Measurements from ENCODE around the gene DST. TPM values are rescaled to one million over a fixed set of nuclear protein-coding genes. Genes with fewer than 3 reads are reported as not detected.

The DST gene
- total and polyA plus RNA-seq, 4 donors, result 325 to 525 (median 420) TPM

DNA sequence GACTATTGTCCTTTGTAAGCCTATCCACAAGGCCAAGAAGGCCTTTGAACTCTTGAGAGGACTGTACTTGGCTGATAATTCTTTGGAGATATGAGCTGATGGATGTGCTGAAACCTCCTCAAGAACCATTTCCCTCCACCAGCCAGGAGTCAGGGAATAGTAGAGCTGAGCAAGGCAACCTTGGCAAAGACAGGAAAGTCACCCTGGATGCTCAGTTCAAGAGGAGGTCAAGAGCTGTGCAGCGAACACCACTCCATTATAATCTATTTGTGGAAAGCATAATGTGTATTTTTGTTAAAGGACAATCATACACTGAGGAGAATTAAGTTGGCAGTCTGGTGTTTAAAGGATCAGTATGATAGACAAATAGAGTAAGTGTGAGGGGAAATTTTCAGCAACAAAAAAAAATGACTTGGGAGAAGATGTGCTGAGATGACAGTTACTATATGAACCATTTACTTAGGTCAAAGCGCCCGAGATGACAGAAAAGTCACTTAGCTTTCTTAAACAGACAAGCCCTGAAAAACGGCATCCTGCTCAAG is 218.1 kb downstream of the DST start:
- no peak overlapping the region for H3K4me3 ChIP-seq (ENCODE audit: low read depth, low read length)
- no peaks in the 10 kb centered on the region for H3K9me3 ChIP-seq (ENCODE audit: control insufficient read depth, insufficient read depth, low read length)
- H3K27ac ChIP-seq (ENCODE audit: low read depth, low read length), result no peak overlapping the region
- DNase-seq (ENCODE audit: low read depth in 4 of 6, low spot score in 6 of 6), result peak in 1 of 6 donors; percentile 2
- H3K36me3 ChIP-seq (ENCODE audit: control insufficient read depth, insufficient read depth, low read length), result no peaks in the 10 kb centered on the region
- WGBS (ENCODE audit: insufficient coverage), result 100% methylated on average over 3 of the region's 4 CpGs
- H3K4me1 ChIP-seq (ENCODE audit: control insufficient read depth, insufficient read depth, low read length), result no peaks in the 10 kb centered on the region
- no peaks in the 10 kb centered on the region for H3K27me3 ChIP-seq (ENCODE audit: control insufficient read depth, insufficient read depth, low read length)

DNA sequence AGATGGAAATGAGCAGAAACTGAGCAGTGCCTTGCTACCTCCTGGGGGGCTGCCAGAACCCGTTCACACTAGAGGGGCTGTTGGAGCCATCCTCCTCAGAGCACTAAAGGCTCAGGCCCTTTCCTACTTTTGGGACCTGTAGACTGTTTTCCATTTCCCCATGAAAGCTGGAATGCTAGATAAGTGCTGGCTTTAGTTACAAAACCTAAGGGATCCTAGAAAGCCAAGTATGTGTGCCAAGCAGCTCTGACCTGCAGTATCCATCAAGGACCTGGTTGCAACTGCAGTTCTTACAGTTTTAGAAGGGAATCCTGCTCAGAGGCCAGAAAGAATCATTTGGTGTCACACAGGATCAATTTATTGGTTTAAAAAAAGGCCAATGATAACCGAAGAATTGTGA is 218.6 kb downstream of the DST start:
- Histone ChIP-seq H3K36me3 (ENCODE audit: control insufficient read depth, insufficient read depth, low read length) (no peaks in the 10 kb centered on the region), H3K4me1 (ENCODE audit: control insufficient read depth, insufficient read depth, low read length) (no peaks in the 10 kb centered on the region), H3K4me3 (ENCODE audit: low read depth, low read length) (no peak overlapping the region), H3K9me3 (ENCODE audit: control insufficient read depth, insufficient read depth, low read length) (no peaks in the 10 kb centered on the region), H3K27ac (ENCODE audit: low read depth, low read length) (no peak overlapping the region), H3K27me3 (ENCODE audit: control insufficient read depth, insufficient read depth, low read length) (no peaks in the 10 kb centered on the region)
- WGBS (ENCODE audit: insufficient coverage), result 50% methylated on average over 1 of the region's 2 CpGs
- DNase-seq (ENCODE audit: low read depth in 4 of 6, low spot score in 6 of 6), result no peak

DNA sequence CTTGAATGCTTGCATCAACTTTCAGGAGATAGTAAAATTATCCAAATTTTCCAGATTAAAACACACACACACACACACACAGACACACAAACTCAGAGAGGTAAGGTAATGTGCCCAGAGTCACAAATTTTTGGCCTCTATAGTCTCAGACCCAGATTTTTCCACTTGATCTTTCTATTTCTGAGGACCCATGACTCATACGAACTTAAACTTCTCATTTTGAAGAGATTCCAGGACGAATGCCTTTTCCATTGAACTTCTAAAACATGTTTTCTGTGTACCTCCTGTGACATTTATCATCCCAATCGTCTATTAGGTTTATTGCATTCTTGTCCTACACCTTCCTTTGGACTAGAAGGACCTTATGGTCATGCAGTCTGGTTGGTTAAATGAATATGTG is 222.4 kb downstream of the DST start:
- WGBS (ENCODE audit: insufficient coverage), result 82% methylated on average over 2 of the region's 3 CpGs
- no peaks in the 10 kb centered on the region for H3K36me3 ChIP-seq (ENCODE audit: control insufficient read depth, insufficient read depth, low read length)

DNA sequence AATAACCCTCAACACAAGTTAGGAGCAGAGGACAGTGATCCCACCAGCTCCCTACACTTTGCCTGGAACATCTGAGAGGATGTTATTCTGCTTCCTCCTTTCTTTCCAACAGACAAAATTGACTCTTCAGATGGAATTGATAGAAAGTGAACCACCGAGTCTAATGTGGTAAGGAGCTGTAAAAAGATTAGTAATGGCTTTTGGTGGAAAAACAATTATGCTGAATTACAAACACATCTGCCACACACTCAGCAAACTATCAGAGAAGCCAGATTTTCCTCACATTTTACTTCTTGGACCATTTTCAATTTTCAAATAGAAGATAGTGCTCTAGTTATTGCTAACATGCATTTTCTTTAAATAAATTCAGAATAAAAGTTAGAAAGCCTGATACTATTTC is 223.5 kb downstream of the DST start:
- peak in 1 of 6 donors; percentile 32 for DNase-seq (ENCODE audit: low read depth in 4 of 6, low spot score in 6 of 6)
- H3K27ac ChIP-seq (ENCODE audit: low read depth, low read length), result no peak overlapping the region
- no peaks in the 10 kb centered on the region for H3K36me3 ChIP-seq (ENCODE audit: control insufficient read depth, insufficient read depth, low read length)
- H3K4me1 ChIP-seq (ENCODE audit: control insufficient read depth, insufficient read depth, low read length), result no peaks in the 10 kb centered on the region
- no peaks in the 10 kb centered on the region for H3K9me3 ChIP-seq (ENCODE audit: control insufficient read depth, insufficient read depth, low read length)
- no peaks in the 10 kb centered on the region for H3K27me3 ChIP-seq (ENCODE audit: control insufficient read depth, insufficient read depth, low read length)
- WGBS (ENCODE audit: insufficient coverage), result no CpG with 5 or more reads among the region's 1 CpG
- H3K4me3 ChIP-seq (ENCODE audit: low read depth, low read length), result no peak overlapping the region

More for the DNA sequence above, 222.4 kb downstream of the DST start:
- Histone ChIP-seq H3K4me1 (ENCODE audit: control insufficient read depth, insufficient read depth, low read length) (no peaks in the 10 kb centered on the region), H3K27me3 (ENCODE audit: control insufficient read depth, insufficient read depth, low read length) (no peaks in the 10 kb centered on the region), H3K27ac (ENCODE audit: low read depth, low read length) (no peak overlapping the region), H3K4me3 (ENCODE audit: low read depth, low read length) (no peak overlapping the region), H3K9me3 (ENCODE audit: control insufficient read depth, insufficient read depth, low read length) (no peaks in the 10 kb centered on the region)
- DNase-seq (ENCODE audit: low read depth in 4 of 6, low spot score in 6 of 6), result no peak

DNA sequence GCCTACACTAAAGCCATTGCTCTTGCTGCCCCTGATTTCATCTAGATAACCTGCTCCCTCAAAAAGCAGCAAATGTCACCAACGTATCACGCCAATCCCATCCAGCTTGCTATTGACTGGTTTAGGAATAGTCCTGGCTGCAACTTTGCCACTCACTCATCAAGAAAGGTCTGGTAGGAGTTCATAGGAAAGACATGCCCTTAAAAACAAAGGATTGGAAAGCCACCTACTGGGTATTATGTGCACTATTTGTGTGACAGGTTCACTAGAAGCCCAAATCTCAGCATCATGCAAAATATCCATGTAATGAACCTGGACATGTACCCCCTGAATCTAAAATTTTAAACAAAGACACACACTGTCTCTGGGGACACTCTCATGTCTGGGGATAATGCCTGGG is 224.9 kb downstream of the DST start:
- H3K4me3 ChIP-seq (ENCODE audit: low read depth, low read length), result no peak overlapping the region
- no peak for DNase-seq (ENCODE audit: low read depth in 4 of 6, low spot score in 6 of 6)
- no peaks in the 10 kb centered on the region for H3K4me1 ChIP-seq (ENCODE audit: control insufficient read depth, insufficient read depth, low read length)
- WGBS (ENCODE audit: insufficient coverage), result no CpG with 5 or more reads among the region's 2 CpGs
- no peaks in the 10 kb centered on the region for H3K9me3 ChIP-seq (ENCODE audit: control insufficient read depth, insufficient read depth, low read length)
- H3K27me3 ChIP-seq (ENCODE audit: control insufficient read depth, insufficient read depth, low read length), result no peaks in the 10 kb centered on the region
- no peak overlapping the region for H3K27ac ChIP-seq (ENCODE audit: low read depth, low read length)
- H3K36me3 ChIP-seq (ENCODE audit: control insufficient read depth, insufficient read depth, low read length), result no peaks in the 10 kb centered on the region

DNA sequence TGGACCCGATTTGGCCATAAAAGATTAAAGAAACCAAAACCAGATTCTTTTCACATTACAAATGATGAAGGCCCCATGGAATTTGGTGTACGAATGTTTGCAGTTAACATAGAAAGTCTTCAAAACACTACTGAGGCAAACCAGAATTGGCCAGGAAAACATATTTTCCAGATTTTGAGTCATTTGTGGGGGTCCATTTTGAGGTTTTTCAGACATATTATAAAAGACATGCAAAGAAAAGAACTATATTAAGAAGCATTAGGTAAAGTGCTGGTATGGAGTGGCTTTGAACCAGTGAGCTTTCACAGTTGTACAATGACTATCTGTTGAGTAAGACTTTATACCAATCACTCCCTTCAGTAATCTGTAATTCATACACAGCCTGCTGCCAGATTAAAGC is 226.4 kb downstream of the DST start:
- no peaks in the 10 kb centered on the region for H3K36me3 ChIP-seq (ENCODE audit: control insufficient read depth, insufficient read depth, low read length)
- no peaks in the 10 kb centered on the region for H3K27me3 ChIP-seq (ENCODE audit: control insufficient read depth, insufficient read depth, low read length)
- no peaks in the 10 kb centered on the region for H3K9me3 ChIP-seq (ENCODE audit: control insufficient read depth, insufficient read depth, low read length)
- H3K27ac ChIP-seq (ENCODE audit: low read depth, low read length), result no peak overlapping the region
- DNase-seq (ENCODE audit: low read depth in 4 of 6, low spot score in 6 of 6), result peak in 1 of 6 donors; percentile 7
- no peaks in the 10 kb centered on the region for H3K4me1 ChIP-seq (ENCODE audit: control insufficient read depth, insufficient read depth, low read length)
- H3K4me3 ChIP-seq (ENCODE audit: low read depth, low read length), result no peak overlapping the region
- WGBS (ENCODE audit: insufficient coverage), result no CpG with 5 or more reads among the region's 2 CpGs

DNA sequence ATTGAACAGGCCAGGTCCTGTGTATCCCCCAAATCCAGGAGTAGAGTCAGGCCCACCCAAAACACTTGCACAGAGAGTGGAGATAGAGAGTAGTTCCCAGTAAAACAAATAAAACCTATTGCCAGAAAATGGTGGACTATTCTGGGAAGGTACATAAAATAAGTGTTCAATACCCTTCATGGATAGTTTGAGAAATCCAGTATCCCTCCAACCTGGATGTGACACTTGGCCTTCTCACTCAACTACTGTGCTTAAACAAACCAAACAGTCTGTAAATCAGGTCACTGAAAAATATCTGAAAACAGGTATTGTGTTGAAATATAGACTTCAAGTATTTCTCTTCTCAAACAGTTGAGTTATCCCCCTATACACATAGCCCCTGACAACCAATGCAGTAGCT is 233.7 kb downstream of the DST start:
- Histone ChIP-seq H3K4me3 (ENCODE audit: low read depth, low read length) (no peak overlapping the region), H3K9me3 (ENCODE audit: control insufficient read depth, insufficient read depth, low read length) (no peaks in the 10 kb centered on the region), H3K27ac (ENCODE audit: low read depth, low read length) (no peak overlapping the region), H3K36me3 (ENCODE audit: control insufficient read depth, insufficient read depth, low read length) (no peaks in the 10 kb centered on the region), H3K27me3 (ENCODE audit: control insufficient read depth, insufficient read depth, low read length) (no peaks in the 10 kb centered on the region), H3K4me1 (ENCODE audit: control insufficient read depth, insufficient read depth, low read length) (no peaks in the 10 kb centered on the region)
- DNase-seq (ENCODE audit: low read depth in 4 of 6, low spot score in 6 of 6), result no peak

Measured in spinal cord (tissue), 10 donors.